Urinary bladder (tissue), 4 donors: ENCODE data around the gene METTL21A. TPM values are rescaled to one million over a fixed set of nuclear protein-coding genes. Genes with fewer than 3 reads are reported as not detected.
A peak's percentile ranks its signal among the peaks of the same experiment; 100 is the strongest.
"Not testable (repeated sequence)": the region's sequence is repeated elsewhere in the genome, so short reads cannot be mapped to it uniquely, and the experiment has no call there.

Source experiments
- DNase-seq: peaks from one replicate; pipeline ENCODE4 v3.0.0-alpha.2; 2015; ENCODE audit errors: extremely low spot score
- H3K27ac ChIP-seq: one replicate; pipeline ENCODE4 v1.5.1; 2013; ENCODE audit warnings: low read depth, mild to moderate bottlenecking, moderate library complexity
- H3K36me3 ChIP-seq: one replicate; pipeline ENCODE4 v1.6.1; 2013; ENCODE audit warnings: mild to moderate bottlenecking, moderate library complexity; ENCODE audit not compliant: insufficient read depth
- H3K4me1 ChIP-seq: one replicate; pipeline ENCODE4 v1.6.1; 2013; ENCODE audit warnings: mild to moderate bottlenecking, moderate library complexity; ENCODE audit not compliant: insufficient read depth
- H3K4me3 ChIP-seq: one replicate; pipeline ENCODE4 v1.5.1; 2013; ENCODE audit warnings: low read depth, low read length
- WGBS: extraction: QIAGEN DNeasy Blood & Tissue Kit; methylation state at CpG from one replicate; pipeline ENCODE4 v1.1.7; 2013; 5-methylcytosine and 5-hydroxymethylcytosine counted together
- polyA plus RNA-seq: library from polyadenylated mRNA; stranded (reverse); fragments of 200-250 nt; gene quantifications from one replicate; pipeline ENCODE4 v1.2.3, GENCODE V29; 2013
- total RNA-seq: library from RNA; depleted of rRNA; stranded (reverse); fragments of >200 nt; gene quantifications from one replicate; pipeline ENCODE4 v1.2.3, GENCODE V29; 2014
- donor health status: healthy with polysubstance abuse.
- donor health status: healthy.

METTL21A gene
- total and polyA plus RNA-seq, 2 donors: 14.4 to 27.3 TPM

DNA sequence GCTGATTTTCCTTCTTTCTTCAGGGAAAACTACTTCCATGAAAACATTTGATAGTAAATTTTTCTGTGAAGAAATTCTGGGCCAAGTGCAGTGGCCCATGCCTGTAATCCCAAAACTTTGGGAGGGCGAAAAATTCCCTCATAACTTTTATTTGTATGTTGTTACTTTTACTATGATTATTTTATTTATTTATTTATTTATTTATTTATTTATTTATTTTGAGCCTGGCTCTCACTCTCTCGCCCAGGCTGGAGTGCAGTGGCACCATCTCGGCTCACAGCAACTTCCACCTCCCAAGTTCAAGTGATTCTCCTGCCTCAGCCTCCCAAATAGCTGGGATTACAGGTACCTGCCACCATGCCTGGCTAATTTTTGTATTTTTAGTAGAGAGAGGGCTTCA, 14.1 kb upstream of the METTL21A start:
- not testable (repeated sequence) for H3K36me3 ChIP-seq, H3K4me1 ChIP-seq, H3K27ac ChIP-seq, H3K4me3 ChIP-seq, DNase-seq
- WGBS: 95% methylated on average over 3 of the region's 3 CpGs

DNA sequence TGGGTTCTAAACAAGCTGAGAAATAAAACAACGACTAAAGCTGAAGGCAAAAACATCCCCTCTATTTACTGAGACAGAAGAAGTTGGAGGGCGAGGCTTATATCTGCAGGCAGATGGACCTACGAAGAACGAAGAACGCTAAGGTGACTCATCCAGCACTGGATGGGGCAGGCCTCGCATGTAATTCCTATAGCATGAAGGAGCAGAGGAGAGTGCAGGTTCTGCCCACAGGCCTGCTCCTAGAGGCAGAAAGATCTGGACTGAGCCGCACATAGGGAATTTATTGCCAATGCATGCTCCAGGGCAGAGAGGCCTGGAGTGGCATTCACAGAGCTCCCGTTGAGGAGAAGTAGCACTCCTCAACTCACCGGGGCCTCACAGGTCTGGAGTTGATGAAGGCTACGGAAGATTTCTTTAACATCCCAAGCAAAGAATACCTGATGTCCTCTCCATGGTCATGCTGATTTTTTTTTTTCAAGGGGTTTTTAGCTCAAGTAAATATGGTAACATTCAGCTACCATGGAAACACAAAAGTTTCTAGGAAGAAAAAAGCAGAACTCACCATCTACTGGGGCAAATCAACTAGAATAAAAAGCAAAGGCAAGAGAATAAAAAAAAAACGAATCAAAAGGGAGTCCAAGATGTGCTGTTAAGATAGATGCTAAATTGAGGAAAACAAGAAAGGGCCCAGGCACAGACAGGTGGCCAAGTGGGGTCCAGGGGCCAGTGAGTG, 10.4 kb upstream of the METTL21A start:
- no peak overlapping the region for H3K27ac ChIP-seq
- WGBS: 82% methylated on average over 11 of the region's 11 CpGs
- no peak for DNase-seq
- no peaks in the 10 kb centered on the region for H3K36me3 ChIP-seq
- no peaks in the 10 kb centered on the region for H3K4me1 ChIP-seq
- H3K4me3 ChIP-seq: no peak overlapping the region

DNA sequence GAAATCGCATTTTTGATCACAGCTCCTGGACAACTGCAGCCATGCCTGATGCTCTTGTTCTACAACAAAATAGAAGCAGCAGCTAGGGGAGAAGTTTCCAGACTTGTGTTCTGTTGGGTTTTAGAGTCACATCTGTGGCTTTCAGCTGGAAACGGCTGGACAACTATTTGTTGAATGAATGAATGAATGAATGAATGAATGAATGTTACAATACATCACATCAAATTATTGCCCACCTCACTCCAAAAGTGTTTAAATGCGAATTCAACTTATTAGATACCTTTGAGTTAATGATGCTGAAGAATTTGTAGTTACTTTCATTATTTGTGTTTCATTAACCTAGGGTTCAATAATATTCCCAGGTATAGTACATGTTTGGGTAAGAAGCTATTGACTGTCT, 8.5 kb upstream of the METTL21A start:
- H3K4me3 ChIP-seq: no peak overlapping the region
- no peaks in the 10 kb centered on the region for H3K4me1 ChIP-seq
- no peak for DNase-seq
- no peak overlapping the region for H3K27ac ChIP-seq
- WGBS: 88% methylated on average over 3 of the region's 3 CpGs
- H3K36me3 ChIP-seq: no peaks in the 10 kb centered on the region

DNA sequence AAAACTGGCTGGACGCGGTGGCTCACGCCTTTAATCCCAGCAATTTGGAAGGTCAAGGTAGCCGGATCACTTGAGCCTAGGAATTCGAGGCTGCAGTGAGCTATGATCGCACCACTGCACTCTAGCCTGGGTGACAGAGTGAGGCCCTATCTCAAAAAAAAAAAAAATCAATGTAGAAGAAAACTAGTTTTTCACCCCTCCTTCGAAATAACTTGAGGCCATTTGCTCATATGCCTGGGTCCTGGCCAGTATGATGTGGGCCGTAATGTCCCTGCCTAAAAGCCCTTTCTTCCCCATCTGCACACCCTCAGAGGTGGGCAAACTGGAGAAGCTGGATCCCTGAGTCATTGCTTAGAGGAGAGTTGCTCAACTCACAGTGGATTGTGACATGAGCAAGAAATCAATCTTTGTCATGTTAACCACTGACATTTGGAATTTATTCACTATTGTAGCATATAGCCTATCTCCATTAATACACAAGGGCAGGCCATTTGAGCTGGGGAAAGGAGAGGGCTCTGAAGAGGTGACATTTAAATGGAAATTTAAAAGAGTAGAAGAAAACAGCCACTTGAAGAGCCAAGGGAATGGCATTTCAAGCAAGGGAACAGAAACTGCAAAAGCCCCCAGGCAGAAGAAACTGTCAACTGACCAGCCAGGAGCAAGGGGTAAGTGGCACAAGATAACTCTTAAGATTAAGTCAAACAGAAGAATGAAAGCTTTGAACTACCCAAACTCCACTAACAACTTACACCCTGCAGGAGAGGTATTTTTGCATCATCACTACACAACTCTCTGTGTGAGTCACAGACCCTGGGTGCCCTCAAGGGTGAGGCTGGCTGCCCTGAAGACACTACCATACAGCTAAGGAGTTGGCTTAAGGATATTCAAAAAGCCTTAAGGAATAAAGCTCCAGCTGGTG, 7.6 kb upstream of the METTL21A start:
- 87% methylated on average over 8 of the region's 8 CpGs for WGBS

DNA sequence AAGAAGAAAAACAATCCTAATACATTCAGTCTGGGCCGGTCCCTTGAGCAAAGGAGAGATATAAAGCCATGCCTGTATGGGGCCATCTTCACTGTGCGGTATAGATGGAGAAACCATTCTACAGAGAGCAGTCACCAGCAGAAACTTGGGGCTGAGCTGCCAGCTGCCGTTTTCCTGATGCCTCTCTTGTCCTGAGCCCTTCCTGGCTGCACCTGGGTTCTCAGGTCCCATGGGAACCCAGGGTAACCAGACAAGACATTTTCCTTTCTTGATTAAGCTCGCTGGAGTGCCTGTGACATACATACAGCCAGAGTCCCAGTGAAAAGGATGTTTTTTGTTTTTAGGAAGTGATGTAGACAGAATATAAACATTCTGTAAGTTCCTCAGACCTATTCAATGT, 5.3 kb upstream of the METTL21A start:
- Histone ChIP-seq H3K36me3 (no peaks in the 10 kb centered on the region), H3K4me3 (no peak overlapping the region), H3K4me1 (no peaks in the 10 kb centered on the region), H3K27ac (no peak overlapping the region)
- WGBS: 74% methylated on average over 4 of the region's 4 CpGs
- DNase-seq: no peak

More for the DNA sequence above, 7.6 kb upstream of the METTL21A start:
- H3K27ac ChIP-seq: no peak overlapping the region
- no peaks in the 10 kb centered on the region for H3K36me3 ChIP-seq
- H3K4me1 ChIP-seq: no peaks in the 10 kb centered on the region
- no peak for DNase-seq
- no peak overlapping the region for H3K4me3 ChIP-seq

DNA sequence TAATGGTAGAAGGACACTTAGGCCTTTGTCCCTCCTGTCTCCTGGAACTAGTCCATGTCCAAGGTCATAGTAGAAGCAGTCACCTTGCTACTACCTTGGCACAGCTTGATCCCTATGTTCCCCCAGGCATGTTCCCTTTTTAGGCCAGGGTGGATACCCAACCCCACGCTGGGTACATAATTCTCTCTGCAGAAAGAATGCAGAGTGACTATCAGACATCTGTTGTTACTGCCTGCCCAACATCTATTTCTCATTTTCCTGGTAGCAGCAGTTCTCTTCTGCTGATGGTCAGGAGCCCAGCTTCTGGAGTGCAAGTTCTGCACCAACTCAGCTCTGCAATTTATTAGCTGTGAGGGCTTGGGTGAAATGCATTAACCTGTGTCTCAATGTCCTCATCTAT, 4.4 kb upstream of the METTL21A start:
- 40% methylated on average over 1 of the region's 1 CpG for WGBS

DNA sequence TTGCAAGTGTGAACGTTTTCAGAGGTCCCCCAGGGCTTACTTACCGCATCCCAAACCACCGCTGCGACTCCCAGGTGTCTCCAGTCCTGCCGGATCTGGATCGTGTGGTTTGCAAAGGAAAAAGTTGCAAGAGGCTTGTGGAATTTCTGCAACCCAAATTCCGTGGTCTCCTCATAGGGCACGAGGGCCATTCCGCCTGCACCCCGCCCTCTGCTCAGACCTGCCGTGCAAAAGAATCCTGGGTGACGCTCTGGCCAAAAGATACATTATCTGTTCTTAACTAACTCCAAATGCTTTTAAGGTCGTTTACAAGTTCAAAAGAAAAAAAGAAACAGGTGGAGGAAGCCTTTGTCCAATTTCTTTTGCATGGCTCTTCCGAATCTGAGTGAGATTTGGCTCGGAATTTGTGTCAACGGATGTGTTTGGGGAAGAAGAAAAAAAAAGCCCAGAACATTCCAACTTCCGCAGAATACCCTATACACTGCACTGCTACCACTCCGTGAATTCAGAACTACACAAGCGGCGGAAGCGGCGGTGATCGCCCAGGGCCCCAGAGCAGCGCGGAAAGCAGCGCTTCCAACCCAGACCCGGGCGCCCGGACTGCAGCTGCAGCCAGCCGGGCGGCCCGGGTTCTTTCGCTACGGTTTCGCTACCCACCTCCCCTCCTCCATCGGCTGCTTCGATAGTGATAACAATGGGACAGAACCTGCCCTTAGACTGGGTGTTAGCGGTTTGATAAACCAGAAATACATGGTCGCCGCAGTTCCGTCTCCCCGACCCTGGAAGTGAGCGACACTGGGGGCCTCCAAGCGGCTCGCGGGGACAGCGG, 795 bp downstream of the METTL21A start:
- no peak for DNase-seq
- H3K4me1 ChIP-seq: no peaks in the 10 kb centered on the region
- under 1% methylated on average over 47 of the region's 47 CpGs for WGBS

More for the DNA sequence above, 4.4 kb upstream of the METTL21A start:
- no peak for DNase-seq
- H3K4me1 ChIP-seq: no peaks in the 10 kb centered on the region
- no peaks in the 10 kb centered on the region for H3K36me3 ChIP-seq
- H3K4me3 ChIP-seq: no peak overlapping the region
- no peak overlapping the region for H3K27ac ChIP-seq

DNA sequence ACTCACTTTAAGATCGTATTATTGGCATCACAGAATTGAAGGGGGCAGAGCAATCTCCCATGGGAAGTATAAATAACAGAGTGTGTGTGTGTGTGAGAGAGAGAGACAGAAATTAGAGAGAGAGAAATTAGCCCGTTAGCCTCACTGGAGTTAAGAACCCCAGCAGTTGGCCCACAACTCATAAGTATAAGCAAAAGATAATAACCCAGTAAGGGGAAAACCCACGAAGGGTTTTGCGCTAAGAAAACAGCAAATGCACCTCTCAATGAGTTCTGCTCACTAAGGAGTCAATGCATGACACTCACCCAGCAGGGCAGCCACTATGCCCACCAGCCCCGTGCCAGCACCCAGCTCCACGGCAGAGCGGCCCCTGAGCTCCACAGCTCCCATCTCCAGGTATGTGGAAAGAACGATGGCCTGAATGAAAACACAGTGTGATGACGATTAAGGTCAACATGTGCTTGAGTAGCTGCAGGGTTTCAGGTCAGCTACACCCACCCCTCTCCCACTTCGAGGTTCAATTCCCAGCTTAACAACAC, 3.6 kb downstream of the METTL21A start:
- H3K36me3 ChIP-seq: no peaks in the 10 kb centered on the region
- H3K4me1 ChIP-seq: no peaks in the 10 kb centered on the region
- no peak for DNase-seq
- H3K4me3 ChIP-seq: no peak overlapping the region
- H3K27ac ChIP-seq: no peak overlapping the region
- 87% methylated on average over 10 of the region's 10 CpGs for WGBS

More for the DNA sequence above, 795 bp downstream of the METTL21A start:
- H3K27ac ChIP-seq: peak overlapping the region; percentile 71
- no peaks in the 10 kb centered on the region for H3K36me3 ChIP-seq
- peak overlapping the region; percentile 96 for H3K4me3 ChIP-seq

DNA sequence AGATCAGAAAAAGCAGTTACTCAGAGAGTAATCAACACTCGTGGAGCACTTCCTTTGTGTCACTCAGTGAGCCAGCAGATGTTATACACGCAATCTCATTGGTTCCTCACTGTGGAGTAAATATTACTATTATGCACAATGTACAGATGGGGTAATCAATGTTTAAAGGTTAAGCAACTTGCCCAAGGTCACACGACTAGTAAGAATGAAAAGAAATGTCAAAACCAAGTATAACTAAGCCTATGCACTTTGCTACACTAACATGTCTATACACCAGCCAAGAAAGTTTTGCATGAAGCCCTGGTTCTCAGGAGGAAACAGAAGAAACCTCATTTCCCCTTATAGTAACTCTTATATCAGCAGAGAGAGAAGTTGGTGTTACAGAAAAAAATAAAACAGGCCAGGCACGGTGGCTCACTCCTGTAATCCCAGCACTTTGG, 5.4 kb downstream of the METTL21A start:
- Histone ChIP-seq H3K4me1 (no peaks in the 10 kb centered on the region), H3K4me3 (no peak overlapping the region), H3K36me3 (no peaks in the 10 kb centered on the region), H3K27ac (no peak overlapping the region)
- WGBS: 67% methylated on average over 4 of the region's 4 CpGs
- no peak for DNase-seq

DNA sequence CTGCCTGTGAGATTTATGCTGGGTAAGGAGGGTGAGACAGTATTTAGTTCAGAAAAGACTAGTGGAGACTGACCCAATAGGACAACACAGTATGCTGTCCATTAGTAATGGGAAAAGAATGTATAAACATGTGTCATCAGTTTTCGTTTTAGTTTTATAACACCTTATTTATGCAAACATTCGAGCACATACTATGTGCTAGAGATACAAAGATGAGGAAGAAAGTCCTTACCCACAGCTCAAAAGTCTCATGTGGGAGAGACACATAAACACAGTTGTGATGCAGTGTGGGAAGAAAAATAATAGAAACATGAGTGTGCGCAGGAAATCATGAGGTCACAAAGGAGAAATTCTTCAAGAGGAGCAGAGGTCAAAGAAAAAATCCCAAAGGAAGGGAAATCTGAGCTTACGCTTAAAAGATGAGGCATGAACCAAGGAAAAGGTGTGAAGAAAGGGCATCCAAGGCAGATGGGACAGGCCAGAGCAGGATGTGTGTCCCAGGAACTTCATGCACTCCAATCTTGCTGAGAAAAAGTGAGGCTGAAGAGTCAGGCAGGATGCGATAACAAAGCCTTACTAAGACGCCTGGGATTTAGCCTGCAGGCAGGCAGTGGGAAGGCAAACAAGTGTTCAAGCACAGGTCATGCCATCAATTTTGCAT, 8.1 kb downstream of the METTL21A start:
- Histone ChIP-seq H3K4me1 (no peaks in the 10 kb centered on the region), H3K4me3 (no peak overlapping the region), H3K27ac (peak overlapping the region; percentile 4), H3K36me3 (no peaks in the 10 kb centered on the region)
- no peak for DNase-seq
- WGBS: 37% methylated on average over 6 of the region's 6 CpGs

DNA sequence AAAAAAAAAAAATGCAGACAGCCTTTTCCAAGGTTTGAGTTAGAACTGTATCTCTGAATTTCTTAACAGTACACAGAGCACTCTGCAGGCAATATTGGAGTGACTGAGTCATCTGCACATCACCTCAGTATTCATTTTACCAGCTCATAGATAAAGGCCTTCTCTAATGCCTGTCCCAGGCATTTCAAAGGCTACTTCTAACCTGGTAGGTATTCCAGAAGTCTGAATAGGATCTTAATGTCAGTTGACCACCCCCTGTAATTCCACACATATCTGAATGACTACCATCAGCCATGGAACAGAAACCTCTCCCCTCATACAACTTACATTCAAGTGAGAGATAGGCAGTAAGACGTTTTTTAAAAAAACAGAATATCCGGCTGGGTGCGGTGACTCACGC, 9.0 kb downstream of the METTL21A start:
- 81% methylated on average over 4 of the region's 4 CpGs for WGBS
- no peak for DNase-seq
- H3K27ac ChIP-seq: no peak overlapping the region
- no peaks in the 10 kb centered on the region for H3K36me3 ChIP-seq
- no peaks in the 10 kb centered on the region for H3K4me1 ChIP-seq
- H3K4me3 ChIP-seq: no peak overlapping the region

DNA sequence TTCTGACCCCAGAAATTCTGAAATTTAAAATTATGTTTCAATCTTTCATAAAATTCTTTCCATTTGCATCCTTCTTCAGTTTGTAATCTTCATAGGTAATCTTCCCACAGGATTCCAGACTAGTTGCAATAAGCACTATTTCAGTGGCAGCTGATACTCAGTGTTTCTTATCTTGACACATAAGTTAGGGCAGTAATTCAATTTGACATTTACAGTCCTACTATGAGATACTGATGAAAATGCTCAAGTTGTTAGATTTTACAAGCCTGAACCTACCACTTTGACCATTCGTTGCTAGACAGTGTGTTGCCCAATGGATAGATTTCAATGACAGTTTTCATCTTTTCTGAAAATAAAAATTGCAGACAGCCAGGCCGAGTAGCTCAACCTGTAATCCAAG, 10.4 kb downstream of the METTL21A start:
- H3K4me3 ChIP-seq: no peak overlapping the region
- WGBS: 59% methylated on average over 2 of the region's 2 CpGs
- no peaks in the 10 kb centered on the region for H3K36me3 ChIP-seq
- no peaks in the 10 kb centered on the region for H3K4me1 ChIP-seq
- H3K27ac ChIP-seq: no peak overlapping the region
- DNase-seq: no peak

DNA sequence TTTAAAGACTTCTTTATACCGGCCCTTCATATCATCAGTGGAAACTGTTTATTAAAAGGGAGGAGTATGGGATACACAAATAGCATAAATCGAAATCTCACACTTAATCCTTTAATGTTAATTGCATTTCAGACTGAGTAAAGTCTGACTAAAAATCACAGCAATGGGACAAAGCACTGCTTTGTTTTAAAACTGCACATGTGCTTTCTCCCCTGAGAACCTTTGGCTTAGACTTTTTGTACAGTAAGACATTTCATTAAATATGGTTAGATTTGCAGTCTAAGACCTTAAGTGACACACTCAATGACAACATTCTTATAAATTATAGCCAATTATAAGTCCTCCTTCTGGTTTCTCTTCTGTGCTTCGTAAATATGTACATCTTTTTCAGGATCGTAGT, 12.5 kb downstream of the METTL21A start:
- no peak overlapping the region for H3K27ac ChIP-seq

More for the DNA sequence above, 12.5 kb downstream of the METTL21A start:
- Histone ChIP-seq H3K4me1 (no peaks in the 10 kb centered on the region), H3K36me3 (no peaks in the 10 kb centered on the region), H3K4me3 (no peak overlapping the region)
- DNase-seq: no peak
- 84% methylated on average over 4 of the region's 4 CpGs for WGBS
